Astrocyte (in vitro differentiated cells and primary cell): ENCODE data around the gene CCL5.

Source experiments
- CTCF ChIP-seq: IDR thresholded peaks from 2 replicates; pipeline ENCODE4 v1.5.1; 2011; ENCODE audit warnings: low read depth, mild to moderate bottlenecking, inconsistent platforms, low read length, moderate library complexity; ENCODE audit not compliant: insufficient read depth
- EZH2 ChIP-seq: IDR thresholded peaks from 2 replicates; pipeline ENCODE4 v1.6.1; 2012; ENCODE audit warnings: mild to moderate bottlenecking, low read length, inconsistent platforms; ENCODE audit not compliant: insufficient read depth

DNA sequence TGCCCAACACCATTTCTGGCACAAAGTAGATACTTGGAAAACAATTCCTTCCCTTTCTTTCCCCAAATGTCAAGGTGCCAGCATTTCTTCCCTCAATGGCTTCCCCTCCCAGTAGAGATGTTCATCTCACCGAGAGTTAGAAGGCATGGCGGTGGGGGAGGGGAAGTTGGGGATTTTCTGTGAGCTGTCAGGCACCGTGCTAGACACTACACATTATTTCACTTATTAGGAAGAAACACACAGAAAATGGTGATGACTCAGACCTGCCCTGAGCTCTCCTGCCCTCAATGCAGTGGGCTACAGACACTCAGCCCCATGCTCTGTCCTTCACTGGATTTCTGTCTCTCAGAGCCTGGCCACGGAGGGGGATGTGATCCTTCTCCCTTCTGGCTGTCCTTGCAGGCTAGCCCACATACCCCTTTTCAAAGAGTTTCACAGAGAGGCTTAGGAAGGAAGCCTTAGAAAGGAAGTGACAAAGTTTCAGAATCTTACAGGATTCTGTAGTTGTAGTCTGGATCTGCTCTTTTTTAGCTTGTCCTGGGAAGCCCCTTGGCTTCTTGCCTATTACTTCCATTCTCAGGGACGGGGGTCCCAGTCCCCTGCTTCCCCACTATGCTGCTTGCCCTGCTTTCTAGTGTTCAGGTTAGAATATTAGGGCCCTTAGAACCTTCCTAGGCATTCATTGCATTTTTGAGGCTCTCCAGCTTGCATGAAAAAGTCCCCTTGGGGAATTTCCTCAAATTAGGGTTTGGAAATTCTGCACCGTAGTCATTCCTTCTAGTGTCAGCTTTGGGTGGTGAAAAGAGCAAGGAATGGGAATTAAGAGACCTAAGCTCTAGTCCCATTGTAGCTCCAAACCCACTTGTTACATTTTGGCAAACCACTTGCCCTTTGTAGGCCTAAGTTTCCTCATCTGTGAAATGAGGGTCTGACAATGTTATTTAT, 12.2 kb upstream of the CCL5 start:
- TF ChIP-seq CTCF (no peak), EZH2 (no peak)
